HepG2 (cell line): ENCODE measurements around the gene TTC23L. TPM values are rescaled to one million over a fixed set of nuclear protein-coding genes. Genes with fewer than 3 reads are reported as not detected.

Source experiments
- ATAC-seq: fragments of 200-7000 bp; cut with Tn5 transposase; 3 replicates; pipeline ENCODE4 v1.9.1; 2020; ENCODE audit warnings: mild to moderate bottlenecking, moderate library complexity
- BruUV-seq: library from RNA; stranded (reverse); fragments of 400-500 nt; replicated peaks from 2 replicates; lab custom pipeline; 2021; lab: Mats Ljungman, UMichigan
- CTCF ChIA-PET: fragments of 300-600 bp; formaldehyde crosslinking; extraction: SDS; loops from one replicate; lab custom pipeline; 2021; ENCODE audit warnings: low total read pairs, inconsistent platforms, low intra/inter-chr PET ratio; lab: Yijun Ruan, JAX
- POLR2A ChIA-PET: fragments of 350-600 bp; sonication (Branson Sonifier 250); formaldehyde crosslinking; loops from one replicate; lab custom pipeline; 2020; ENCODE audit warnings: antibody characterized with exemption, inconsistent platforms; lab: Yijun Ruan, JAX
- DNase-seq: peaks from one replicate; pipeline ENCODE4 v3.0.0-alpha.2; 2015; ENCODE audit warnings: low spot score
- FAIRE-seq: peaks from 3 replicates; lab custom pipeline; 2011; peaks lifted over from hg19 to GRCh38; lab: Jason Lieb, UNC
- H2AFZ ChIP-seq: one replicate; pipeline ENCODE4 v1.6.1; 2011; ENCODE audit warnings: low read length, inconsistent platforms
- H3K27ac ChIP-seq: fragments of 300-600 bp; 3 replicates; pipeline ENCODE4 v1.8.0; 2011; ENCODE audit warnings: mixed run types, mild to moderate bottlenecking, mixed read lengths, low read length, inconsistent platforms; ENCODE audit not compliant: insufficient read depth; ENCODE audit errors: extremely low read length
- H3K27me3 ChIP-seq, 2 experiments: fragments of 200-600 bp in 1 of 2; 2 replicates in 1 of 2; 3 replicates in 1 of 2; pipeline versions ENCODE4 v1.6.0 to v1.8.0; 2011; ENCODE audit warnings: low read length in 2 of 2, mild to moderate bottlenecking in 2 of 2, moderate library complexity in 2 of 2, inconsistent platforms in 1 of 2; ENCODE audit not compliant: insufficient read depth in 2 of 2, control insufficient read depth in 1 of 2
- H3K36me3 ChIP-seq, 2 experiments: fragments of 200-600 bp in 1 of 2; replicated peaks in 1 of 2; 2 replicates in 1 of 2; 3 replicates in 1 of 2; pipeline versions ENCODE4 v1.5.1 to v1.8.0; 2011; ENCODE audit warnings: low read length in 2 of 2, inconsistent platforms in 1 of 2; ENCODE audit not compliant: insufficient read depth in 2 of 2, control insufficient read depth in 1 of 2
- H3K4me1 ChIP-seq: 2 replicates; pipeline ENCODE4 v1.5.1; 2012; ENCODE audit warnings: low read length, inconsistent platforms; ENCODE audit not compliant: insufficient read depth
- H3K4me2 ChIP-seq: 2 replicates; pipeline ENCODE4 v1.6.0; 2011; ENCODE audit warnings: low read depth, low read length, inconsistent platforms
- H3K4me3 ChIP-seq, 3 experiments: fragments of 200-600 bp in 1 of 3; sonication (generic), shearing (Covaris generic) in 1 of 3; replicated peaks in 1 of 3; 2 replicates each; pipeline ENCODE4 v1.5.1; 2011 to 2016; ENCODE audit warnings: low read length in 3 of 3, inconsistent platforms in 2 of 3, low read depth in 2 of 3, mild to moderate bottlenecking in 2 of 3, control low read depth in 1 of 3, mixed read lengths in 1 of 3; ENCODE audit not compliant: insufficient read depth in 1 of 3
- H3K79me2 ChIP-seq: one replicate; pipeline ENCODE4 v1.6.1; 2011; ENCODE audit warnings: low read length, inconsistent platforms; ENCODE audit not compliant: insufficient read depth
- H3K9ac ChIP-seq: 2 replicates; pipeline ENCODE4 v1.6.0; 2011; ENCODE audit warnings: mild to moderate bottlenecking, low read depth, low read length, inconsistent platforms; ENCODE audit not compliant: insufficient read depth
- H3K9me3 ChIP-seq: 2 replicates; pipeline ENCODE4 v1.5.1; 2012; ENCODE audit warnings: mild to moderate bottlenecking, low read length
- H4K20me1 ChIP-seq: 2 replicates; pipeline ENCODE4 v1.6.0; 2011; ENCODE audit warnings: inconsistent platforms, mild to moderate bottlenecking, low read length, moderate library complexity; ENCODE audit not compliant: insufficient read depth
- AGO1 ChIP-seq: fragments of 200-400 bp; formaldehyde crosslinking; IDR thresholded peaks from 2 replicates; pipeline ENCODE4 v1.6.1; 2017; ENCODE audit warnings: mild to moderate bottlenecking, low read depth, low read length, moderate library complexity; ENCODE audit not compliant: poor library complexity, severe bottlenecking
- CREB1 ChIP-seq, 2 experiments: fragments of 450-650 bp in 1 of 2; IDR thresholded peaks; 2 replicates each; pipeline ENCODE4 v1.6.1; 2016 to 2017; ENCODE audit warnings: control low read depth in 1 of 2, mild to moderate bottlenecking in 1 of 2, missing compliant biosample characterization in 1 of 2, missing genetic modification characterization in 1 of 2
- FOSL1 ChIP-seq: sonication (generic); formaldehyde crosslinking; IDR thresholded peaks from 2 replicates; pipeline ENCODE4 v1.9.0; 2021; ENCODE audit warnings: missing genetic modification reagents, borderline replicate concordance
- FOXA1 ChIP-seq, 2 experiments: fragments of 450-650 bp in 1 of 2; sonication (generic) in 1 of 2; formaldehyde crosslinking in 1 of 2; IDR thresholded peaks; 2 replicates each; pipeline versions ENCODE4 v1.4.0 to v1.6.1; 2016 to 2020; ENCODE audit warnings: missing genetic modification reagents in 1 of 2
- MAFF ChIP-seq: IDR thresholded peaks from 2 replicates; pipeline ENCODE4 v1.6.1; 2011; ENCODE audit warnings: low read depth, low read length, improper control_type of control experiment
- MAFK ChIP-seq, 2 experiments: IDR thresholded peaks in 1 of 2; conservative IDR thresholded peaks in 1 of 2; 2 replicates each; pipeline ENCODE4 v1.6.1; 2011; ENCODE audit warnings: improper control_type of control experiment in 2 of 2, low read length in 2 of 2
- ZBTB25 ChIP-seq: IDR thresholded peaks from 2 replicates; pipeline ENCODE4 v1.6.1; 2018; ENCODE audit warnings: missing genetic modification reagents
- ZFAT ChIP-seq: sonication (generic); formaldehyde crosslinking; conservative IDR thresholded peaks from 2 replicates; pipeline ENCODE4 v1.8.1; 2023; ENCODE audit warnings: missing genetic modification reagents, inconsistent platforms
- ZFX ChIP-seq: sonication (generic); formaldehyde crosslinking; IDR thresholded peaks from 2 replicates; pipeline ENCODE4 v1.4.0; 2020; ENCODE audit warnings: mild to moderate bottlenecking, low read depth, missing genetic modification reagents, moderate library complexity
- ZNF354B ChIP-seq: sonication (generic); formaldehyde crosslinking; IDR thresholded peaks from 2 replicates; pipeline ENCODE4 v1.8.0; 2022; ENCODE audit warnings: mild to moderate bottlenecking, missing genetic modification reagents
- WGBS: methylation state at CpG from one replicate; pipeline ENCODE4 v1.1.6; 2017; ENCODE audit warnings: low lambda C conversion rate; 5-methylcytosine and 5-hydroxymethylcytosine counted together
- in situ Hi-C: cut with HindIII; loops from 2 replicates; pipeline ENCODE4 v1.10.0; 2017; ENCODE audit warnings: low pct_unique_long_range_greater_than_20kb; ENCODE audit not compliant: extremely low pct_ligation_motif_present
- intact Hi-C: fragments of 100-400 bp; cut with micrococcal nuclease; formaldehyde crosslinking; loops from one replicate; pipeline ENCODE4 v1.10.0; 2022; ENCODE audit not compliant: unreplicated experiment
- polyA plus RNA-seq, 8 experiments: library from polyadenylated mRNA; depleted of rRNA in 3 of 8; stranded (reverse) in 7 of 8; unstranded in 1 of 8; fragments of >200 nt; fragmentation: Illumina TruSeq in 4 of 8; extraction: Trizol in 4 of 8; gene quantifications; 2 replicates each; pipeline versions ENCODE4 v1.2.1 to v1.2.3, GENCODE V29; 2011 to 2016; ENCODE audit warnings: low read depth in 4 of 8, missing spikeins in 1 of 8, mixed read lengths in 1 of 8; ENCODE audit not compliant: insufficient read depth in 1 of 8
- total RNA-seq, 5 experiments: library from RNA; depleted of rRNA; stranded (reverse); fragments of >200 nt; fragmentation: Illumina TruSeq; extraction: Trizol; gene quantifications; 2 replicates each; pipeline ENCODE4 v1.2.3, GENCODE V29; 2016; ENCODE audit warnings: low read depth in 1 of 5

TTC23L gene
- total and polyA plus RNA-seq, 2 of the 13 experiments (the other 11 are each of a cell fraction or from before 2014, with no cell fraction given), result 0.37 to 1.4 TPM

GRCh38 chr5:34847552-34847951 is 8.6 kb downstream of the TTC23L start:
- BruUV-seq, result no TSS peak
- TF ChIP-seq MAFF, result peak; percentile 54
- no peak for TF ChIP-seq ZNF354B (CRISPR knock-in tag)
- peak; percentile 49 to 73; a peak in 3 of 4 replicates for TF ChIP-seq MAFK (conservative IDR thresholded peaks at IDR 0.05 in 1 of 2, IDR thresholded peaks at IDR 0.05 in 1 of 2; ENCODE audit: low read length in 2 of 2)
- TF ChIP-seq AGO1, result no peak
- WGBS, result 90% methylated on average over 4 of the region's 4 CpGs
- Histone ChIP-seq H3K9me3 (no peaks in the 10 kb centered on the region), H4K20me1 (no peaks in the 10 kb centered on the region), H2AFZ (no peak overlapping the region), H3K4me1 (peaks cover 10% of the 10 kb centered on the region), H3K27me3 (no peaks in the 10 kb centered on the region; a peak in 1 of 5 replicates), H3K27ac (no peak overlapping the region), H3K9ac (no peak overlapping the region), H3K36me3 (no peaks in the 10 kb centered on the region), H3K79me2 (no peaks in the 10 kb centered on the region), H3K4me2 (no peak overlapping the region), H3K4me3 (no peak overlapping the region)
- ATAC-seq (no peak), DNase-seq (no peak), FAIRE-seq (no peak)
- ChIA-PET CTCF (no interaction called here), POLR2A (interaction anchor here (2.8 kb wide), 1 partner anchor 9 kb away, joined by 14 read pairs; the partner anchor contains the start of gene TTC23L)
- in situ Hi-C loops (no loop called here), intact Hi-C loops (no loop called here)

GRCh38 chr5:34848230-34848629 is 9.3 kb downstream of the TTC23L start:
- no peak overlapping the region for H2AFZ ChIP-seq
- 38% methylated on average over 2 of the region's 2 CpGs for WGBS
- H3K36me3 ChIP-seq, result no peaks in the 10 kb centered on the region
- H3K4me3 ChIP-seq, result no peak overlapping the region
- no peak for DNase-seq
- H3K4me2 ChIP-seq, result 0 out of 2 replicates have a peak overlapping the region, but pooled peaks have one; percentile 10
- CTCF ChIA-PET, result no interaction called here
- no peaks in the 10 kb centered on the region for H3K9me3 ChIP-seq
- ATAC-seq, result no peak
- no peak overlapping the region for H3K27ac ChIP-seq
- FAIRE-seq, result no peak
- no peaks in the 10 kb centered on the region; a peak in 1 of 5 replicates for H3K27me3 ChIP-seq
- TF ChIP-seq ZFX (no peak), FOSL1 (CRISPR knock-in tag) (peak; percentile 46; the same call in 1 of the 2 replicates), CREB1 (IDR thresholded peaks at IDR 0.05) (no peak), CREB1 (CRISPR knock-in tag; IDR thresholded peaks at IDR 0.05) (no peak), FOXA1 (IDR thresholded peaks at IDR 0.05) (no peak), FOXA1 (CRISPR knock-in tag; IDR thresholded peaks at IDR 0.05) (0 out of 2 replicates have a peak, but pooled peaks have one; percentile 17), ZFAT (CRISPR knock-in tag) (no peak), ZBTB25 (no peak)
- TF ChIP-seq, all 625 proteins: peak for 2
- H3K79me2 ChIP-seq, result no peaks in the 10 kb centered on the region
- H3K9ac ChIP-seq, result no peak overlapping the region
- H4K20me1 ChIP-seq, result no peaks in the 10 kb centered on the region
- no TSS peak for BruUV-seq
- POLR2A ChIA-PET, result interaction anchor here (2.8 kb wide), 1 partner anchor 9 kb away, joined by 14 read pairs; the partner anchor contains the start of gene TTC23L
- H3K4me1 ChIP-seq, result peaks cover 10% of the 10 kb centered on the region
- intact Hi-C loops (no loop called here), in situ Hi-C loops (no loop called here)
